GM12801 (cell line): ENCODE measurements around the gene GABBR2.

Experiments used
- TF ChIP-seq, protein P1 (sequence below): IDR thresholded peaks from one replicate; pipeline ENCODE4 v1.5.1; 2011; ENCODE audit warnings: control low read depth; ENCODE audit not compliant: insufficient read length; ENCODE audit errors: extremely low read depth

Gene GABBR2

DNA sequence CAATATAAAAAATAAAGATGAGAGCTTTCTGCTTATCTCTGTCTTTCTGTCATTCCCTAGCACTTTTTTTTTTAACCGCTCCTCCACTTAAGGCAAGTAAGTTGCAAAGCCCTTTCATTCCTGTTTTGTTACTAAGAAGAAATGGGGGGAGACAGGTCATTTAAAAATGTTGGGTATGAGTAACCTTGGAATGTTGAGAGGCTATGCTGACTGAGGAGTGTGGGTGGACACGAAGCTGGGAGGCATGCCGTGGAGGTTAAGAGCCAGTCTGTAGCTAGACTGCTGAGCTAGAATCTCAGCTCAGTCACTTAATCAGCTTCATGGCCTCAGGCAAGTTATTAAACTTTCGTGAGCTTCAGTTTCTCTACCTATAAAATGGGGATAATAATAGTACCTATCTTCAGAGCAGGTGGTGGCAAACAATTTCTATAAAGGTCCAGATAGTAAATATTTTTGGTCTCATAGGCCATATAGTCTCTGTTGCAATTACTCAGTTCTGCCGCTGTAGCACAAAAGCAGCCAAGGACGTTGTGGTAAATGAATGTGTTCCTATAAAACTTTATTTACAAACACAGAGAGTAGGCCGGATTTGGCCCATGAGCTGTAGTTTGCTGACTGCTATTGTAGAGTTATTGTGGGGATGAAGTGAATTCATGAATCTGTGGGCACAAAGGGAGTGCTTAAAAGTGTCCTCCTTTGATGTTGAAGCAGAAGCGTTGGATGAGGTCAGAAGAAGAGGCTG is 220.0 kb downstream of the GABBR2 start:
- TF ChIP-seq, protein P1, sequence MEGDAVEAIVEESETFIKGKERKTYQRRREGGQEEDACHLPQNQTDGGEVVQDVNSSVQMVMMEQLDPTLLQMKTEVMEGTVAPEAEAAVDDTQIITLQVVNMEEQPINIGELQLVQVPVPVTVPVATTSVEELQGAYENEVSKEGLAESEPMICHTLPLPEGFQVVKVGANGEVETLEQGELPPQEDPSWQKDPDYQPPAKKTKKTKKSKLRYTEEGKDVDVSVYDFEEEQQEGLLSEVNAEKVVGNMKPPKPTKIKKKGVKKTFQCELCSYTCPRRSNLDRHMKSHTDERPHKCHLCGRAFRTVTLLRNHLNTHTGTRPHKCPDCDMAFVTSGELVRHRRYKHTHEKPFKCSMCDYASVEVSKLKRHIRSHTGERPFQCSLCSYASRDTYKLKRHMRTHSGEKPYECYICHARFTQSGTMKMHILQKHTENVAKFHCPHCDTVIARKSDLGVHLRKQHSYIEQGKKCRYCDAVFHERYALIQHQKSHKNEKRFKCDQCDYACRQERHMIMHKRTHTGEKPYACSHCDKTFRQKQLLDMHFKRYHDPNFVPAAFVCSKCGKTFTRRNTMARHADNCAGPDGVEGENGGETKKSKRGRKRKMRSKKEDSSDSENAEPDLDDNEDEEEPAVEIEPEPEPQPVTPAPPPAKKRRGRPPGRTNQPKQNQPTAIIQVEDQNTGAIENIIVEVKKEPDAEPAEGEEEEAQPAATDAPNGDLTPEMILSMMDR: no peak

DNA sequence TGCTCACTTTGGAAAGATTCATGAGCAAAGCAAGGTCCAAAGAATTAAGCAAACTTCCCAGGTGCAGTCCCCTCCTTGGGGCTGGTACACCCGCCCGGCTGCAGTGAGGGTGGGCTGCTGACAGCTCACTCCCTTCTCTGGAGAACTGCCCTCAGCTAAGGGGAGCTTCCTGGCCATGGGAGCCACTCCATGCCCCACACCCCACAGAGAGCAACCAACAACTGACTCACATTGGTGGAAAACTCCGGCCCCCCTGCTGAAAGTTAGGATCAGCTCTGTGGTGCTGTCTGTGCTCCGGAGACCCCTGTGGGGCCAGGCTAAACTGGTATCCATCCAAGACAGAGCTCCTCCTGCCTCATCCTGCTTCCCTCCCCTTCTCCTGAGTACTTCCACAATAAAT is 223.0 kb downstream of the GABBR2 start:
- TF ChIP-seq, protein P1: no peak

DNA sequence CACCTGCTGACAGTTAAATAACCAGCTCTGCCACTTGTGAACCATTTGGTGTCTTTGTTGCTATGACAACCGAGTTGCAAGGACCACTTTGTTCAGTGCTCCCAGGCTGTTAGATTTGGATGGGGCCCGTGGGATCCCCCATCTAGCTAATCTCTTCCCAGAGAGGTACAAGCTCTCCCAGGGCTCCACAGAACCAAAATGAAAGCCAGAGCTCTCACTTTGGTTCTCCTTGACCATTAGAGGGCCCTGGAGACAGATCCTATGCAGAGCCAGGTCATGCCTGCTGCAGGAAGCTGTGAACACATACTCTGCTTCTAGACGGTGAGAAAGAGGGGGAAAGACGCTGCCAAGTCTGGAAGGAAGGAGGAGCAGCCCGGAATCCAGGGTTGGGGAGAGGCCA is 224.6 kb downstream of the GABBR2 start:
- TF ChIP-seq, protein P1: no peak

DNA sequence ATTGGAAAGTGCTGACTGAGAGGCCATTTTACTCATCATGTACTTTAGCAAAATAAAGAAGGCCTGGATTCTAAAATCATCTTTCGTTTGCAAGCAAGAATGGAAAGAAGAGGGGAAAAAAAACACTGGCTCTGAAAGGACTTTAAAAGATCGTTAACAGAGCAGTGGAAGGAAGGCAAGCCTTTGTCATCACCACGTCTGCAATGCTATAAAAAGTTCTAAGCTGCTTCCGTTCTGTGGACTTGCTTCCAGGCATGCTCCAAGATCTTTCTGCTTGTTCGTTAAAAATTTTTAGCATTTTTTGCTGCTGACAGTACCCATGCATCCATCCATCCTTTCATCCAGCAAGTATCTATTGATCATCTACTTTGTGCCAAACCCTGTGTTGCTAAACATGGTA is 226.5 kb downstream of the GABBR2 start:
- TF ChIP-seq, protein P1: no peak

DNA sequence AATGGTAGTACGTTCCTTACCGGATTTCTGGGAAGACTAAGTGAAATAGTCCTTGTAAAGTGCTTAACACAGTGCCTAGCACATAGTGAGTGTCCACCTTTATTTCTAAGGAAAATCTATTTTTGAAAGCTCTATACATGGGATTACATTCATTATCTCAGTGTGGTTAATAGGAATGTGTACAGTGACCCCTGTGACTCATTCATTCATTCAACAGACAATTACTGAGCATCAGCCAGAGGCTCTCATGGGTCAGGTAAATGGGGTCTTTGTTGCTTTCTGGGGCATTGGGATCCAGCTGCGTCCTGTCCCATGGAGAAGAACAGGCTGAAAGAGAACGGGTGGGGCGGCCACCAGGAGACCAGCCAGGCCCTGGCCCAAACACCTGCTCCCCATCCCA is 227.1 kb downstream of the GABBR2 start:
- TF ChIP-seq, protein P1: no peak

DNA sequence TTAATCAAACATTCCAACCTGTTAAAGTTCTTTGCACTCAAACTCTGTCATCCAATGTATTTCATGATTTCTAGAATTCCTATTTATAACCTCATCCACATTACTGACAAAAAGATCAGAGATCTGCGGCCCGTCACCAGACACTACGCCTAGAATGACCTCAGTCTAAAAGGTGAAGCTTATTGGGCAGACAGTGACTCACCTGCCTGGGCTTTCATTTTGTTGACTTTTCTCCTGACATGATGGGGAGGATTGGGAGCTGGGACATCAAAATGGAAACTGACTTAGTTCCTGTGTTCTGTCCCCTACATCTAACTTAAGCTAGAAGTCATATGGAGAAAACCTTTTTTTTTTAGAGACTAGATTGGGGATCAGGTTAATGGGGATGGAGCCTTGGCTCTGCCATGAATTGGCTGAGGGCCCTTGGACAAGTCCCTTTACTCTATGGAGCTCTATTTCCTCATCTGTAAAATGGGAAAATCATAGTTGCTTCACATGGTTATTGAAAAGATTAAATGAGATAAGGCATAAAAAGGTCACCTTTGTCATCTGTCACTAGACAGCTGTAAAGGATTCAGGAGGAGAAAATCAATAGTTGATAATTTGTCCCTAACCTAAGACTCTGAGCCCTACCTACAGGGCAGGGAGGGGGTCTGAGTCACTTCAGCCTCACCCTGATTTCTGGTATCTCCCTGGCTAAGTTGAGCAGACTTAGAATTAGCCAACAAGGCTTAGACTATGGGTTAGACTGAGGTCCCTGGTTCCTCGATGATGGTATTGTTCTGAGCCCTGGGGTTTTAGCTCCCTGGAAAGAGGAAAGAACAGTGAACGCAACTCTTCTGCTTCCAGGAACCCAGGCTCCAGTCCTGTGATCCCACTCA is 228.5 kb downstream of the GABBR2 start:
- TF ChIP-seq, protein P1: no peak

DNA sequence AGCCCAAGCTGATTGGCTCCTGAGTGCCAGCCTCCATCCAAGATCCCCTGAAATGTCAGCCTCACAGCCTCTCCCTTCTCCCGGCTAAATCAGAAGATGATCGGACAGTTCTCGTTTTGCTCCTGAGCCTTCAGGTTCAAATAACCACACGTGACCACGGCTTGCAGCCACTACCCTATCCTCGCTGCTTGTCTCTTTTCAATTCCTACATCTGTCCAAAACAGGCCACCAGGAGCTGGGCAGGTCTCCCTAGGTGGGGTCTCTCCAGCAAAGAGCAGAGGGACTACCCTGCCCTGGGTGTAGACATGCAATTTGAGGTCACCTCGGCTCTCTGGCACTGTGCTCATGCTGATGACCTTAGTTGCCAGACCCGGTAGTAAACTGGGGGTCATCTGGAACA is 229.3 kb downstream of the GABBR2 start:
- TF ChIP-seq, protein P1: no peak
